ENCODE measurements around the gene NRM.
A peak's percentile ranks its signal among the peaks of the same experiment; 100 is the strongest.

Gene NRM

GRCh38 chr6:30689022-30689865, 1.5 kb downstream of the NRM start:
- no peak for DNase-seq (ENCODE audit: low read depth in 2 of 3, low spot score in 2 of 3)

GRCh38 chr6:30688569-30688968, 2.2 kb downstream of the NRM start:
- DNase-seq (ENCODE audit: low read depth in 2 of 3, low spot score in 2 of 3): no peak

- DNase-seq (ENCODE audit: low read depth in 2 of 3, low spot score in 2 of 3): no peak
These were observed 2.9 kb downstream of the NRM start for GRCh38 chr6:30687659-30688431.

- DNase-seq (ENCODE audit: low read depth in 2 of 3, low spot score in 2 of 3): peak; percentile 65 to 73 (median 70)
These were observed 3.7 kb downstream of the NRM start for GRCh38 chr6:30686908-30687658.

- peak; percentile 65 to 76 (median 75) for DNase-seq (ENCODE audit: low read depth in 2 of 3, low spot score in 2 of 3)
These were observed 4.5 kb downstream of the NRM start, which contains the start of gene PPP1R18 for GRCh38 chr6:30686009-30686907. TSS of gene PPP1R18 (minus strand) at chr6:30686645. CDS start at chr6:30686018, 627 bp downstream.

GRCh38 chr6:30685157-30686008, 5.4 kb downstream of the NRM start:
- no peak for DNase-seq (ENCODE audit: low read depth in 2 of 3, low spot score in 2 of 3)

- DNase-seq (ENCODE audit: low read depth in 2 of 3, low spot score in 2 of 3): no peak
These were observed 6.2 kb downstream of the NRM start for GRCh38 chr6:30684386-30685156.

GRCh38 chr6:30683980-30684338, 6.8 kb downstream of the NRM start:
- DNase-seq (ENCODE audit: low read depth in 2 of 3, low spot score in 2 of 3): no peak

- no peak for DNase-seq (ENCODE audit: low read depth in 2 of 3, low spot score in 2 of 3)
These were observed 7.4 kb downstream of the NRM start for GRCh38 chr6:30683183-30683979.

- peak; percentile 69 to 78 (median 71) for DNase-seq (ENCODE audit: low read depth in 2 of 3, low spot score in 2 of 3)
These were observed 8.4 kb downstream of the NRM start for GRCh38 chr6:30682143-30683117.

- no peak for DNase-seq (ENCODE audit: low read depth in 2 of 3, low spot score in 2 of 3)
These were observed 9.0 kb downstream of the NRM start for GRCh38 chr6:30681766-30682142.

GRCh38 chr6:30679765-30680535, 10.8 kb downstream of the NRM start:
- DNase-seq (ENCODE audit: low read depth in 2 of 3, low spot score in 2 of 3): no peak

GRCh38 chr6:30678964-30679726, 11.6 kb downstream of the NRM start:
- DNase-seq (ENCODE audit: low read depth in 2 of 3, low spot score in 2 of 3): peak; percentile 82 to 92 (median 85)

- DNase-seq (ENCODE audit: low read depth in 2 of 3, low spot score in 2 of 3): no peak
These were observed 14.0 kb downstream of the NRM start for GRCh38 chr6:30676660-30677285.

Measured in activated CD8-positive, alpha-beta memory T cell treated with anti-CD3 and anti-CD28 coated beads for 48 hours (primary cell).